Subcutaneous adipose tissue (tissue), 4 donors: Measurements from ENCODE around the gene EHMT2. TPM values are rescaled to one million over a fixed set of nuclear protein-coding genes. Genes with fewer than 3 reads are reported as not detected.

Experiments used
- CTCF ChIP-seq: fragments of 450-650 bp; IDR thresholded peaks from one replicate; pipeline ENCODE4 v1.5.1; 2016; ENCODE audit warnings: low read depth, mild to moderate bottlenecking, control low read depth, antibody characterized with exemption, moderate library complexity
- total RNA-seq, 4 donors: library from RNA; depleted of rRNA; stranded (reverse); fragments of >200 nt; gene quantifications; one replicate each; pipeline ENCODE4 v1.1.0, GENCODE V29; 2016

EHMT2 gene
- total RNA-seq, 4 donors from 2014 or later, result 9.5 to 33.3 (median 23.3) TPM

GRCh38 chr6:31896493-31896855 is 1.0 kb downstream of the EHMT2 start:
- TF ChIP-seq CTCF, result no peak

- TF ChIP-seq CTCF, result no peak
Observed at GRCh38 chr6:31892821-31893220, 4.7 kb downstream of the EHMT2 start.

GRCh38 chr6:31889331-31889972 is 8.0 kb downstream of the EHMT2 start:
- TF ChIP-seq CTCF, result no peak

- no peak for TF ChIP-seq CTCF
Observed at GRCh38 chr6:31888276-31889258, 8.9 kb downstream of the EHMT2 start.

GRCh38 chr6:31887173-31888007 is 10.1 kb downstream of the EHMT2 start:
- no peak for TF ChIP-seq CTCF

GRCh38 chr6:31886541-31886991 is 10.9 kb downstream of the EHMT2 start:
- TF ChIP-seq CTCF, result no peak
